Cardiac muscle cell (in vitro differentiated cells and primary cell): ENCODE results near the gene MTUS2. TPM values are rescaled to one million over a fixed set of nuclear protein-coding genes. Genes with fewer than 3 reads are reported as not detected.
A peak's percentile ranks its signal among the peaks of the same experiment; 100 is the strongest.

ENCODE experiments used
- DNase-seq, 2 donors: peaks; one replicate each; pipeline versions ENCODE4 v3.0.0 to v3.0.0-alpha.2; 2010 to 2017; ENCODE audit warnings: low read depth in 1 of 2, low spot score in 1 of 2
- H3K27ac ChIP-seq: fragments of 200-600 bp; sonication (generic); 2 replicates; pipeline ENCODE4 v1.5.1; 2016
- H3K27me3 ChIP-seq: fragments of 200-600 bp; sonication (generic); 2 replicates; pipeline ENCODE4 v1.6.0; 2016; ENCODE audit warnings: control low read depth
- H3K36me3 ChIP-seq: fragments of 200-600 bp; sonication (generic); 2 replicates; pipeline ENCODE4 v1.5.1; 2016; ENCODE audit warnings: control low read depth
- H3K4me1 ChIP-seq: fragments of 200-600 bp; sonication (generic); 2 replicates; pipeline ENCODE4 v1.8.1; 2017; ENCODE audit warnings: low read depth, mild to moderate bottlenecking, mixed run types
- H3K4me3 ChIP-seq: fragments of 200-600 bp; sonication (generic); 2 replicates; pipeline ENCODE4 v1.5.1; 2016; ENCODE audit warnings: mild to moderate bottlenecking
- H3K9me3 ChIP-seq: fragments of 200-600 bp; sonication (generic); 2 replicates; pipeline ENCODE4 v1.5.1; 2017; ENCODE audit warnings: low read depth, mild to moderate bottlenecking, control low read depth
- polyA plus RNA-seq: library from polyadenylated mRNA; unstranded; fragments of >200 nt; fragmentation: Nextera tagmentation; extraction: Ambion mirVana; gene quantifications from 2 replicates; pipeline ENCODE4 v1.2.1, GENCODE V29; 2016
- total RNA-seq: library from RNA; depleted of rRNA; stranded (reverse); fragments of >200 nt; gene quantifications from 2 replicates; pipeline ENCODE4 v1.2.3, GENCODE V29; 2016
- TF ChIP-seq, protein P1 (sequence below): IDR thresholded peaks from 2 replicates; pipeline ENCODE4 v1.5.1; 2012; ENCODE audit warnings: low read depth, mild to moderate bottlenecking, low read length

The MTUS2 gene
- total and polyA plus RNA-seq, 2 experiments from 2014 or later = 31.6 to 96.9 TPM

GRCh38 chr13:29103065-29103800 lies 283.1 kb downstream of the MTUS2 start:
- DNase-seq = no peak
- no peak overlapping the region for H3K27ac ChIP-seq
- H3K9me3 ChIP-seq = no peaks in the 10 kb centered on the region
- H3K4me1 ChIP-seq = no peaks in the 10 kb centered on the region
- H3K27me3 ChIP-seq = no peaks in the 10 kb centered on the region
- H3K4me3 ChIP-seq = no peak overlapping the region
- TF ChIP-seq, protein P1, sequence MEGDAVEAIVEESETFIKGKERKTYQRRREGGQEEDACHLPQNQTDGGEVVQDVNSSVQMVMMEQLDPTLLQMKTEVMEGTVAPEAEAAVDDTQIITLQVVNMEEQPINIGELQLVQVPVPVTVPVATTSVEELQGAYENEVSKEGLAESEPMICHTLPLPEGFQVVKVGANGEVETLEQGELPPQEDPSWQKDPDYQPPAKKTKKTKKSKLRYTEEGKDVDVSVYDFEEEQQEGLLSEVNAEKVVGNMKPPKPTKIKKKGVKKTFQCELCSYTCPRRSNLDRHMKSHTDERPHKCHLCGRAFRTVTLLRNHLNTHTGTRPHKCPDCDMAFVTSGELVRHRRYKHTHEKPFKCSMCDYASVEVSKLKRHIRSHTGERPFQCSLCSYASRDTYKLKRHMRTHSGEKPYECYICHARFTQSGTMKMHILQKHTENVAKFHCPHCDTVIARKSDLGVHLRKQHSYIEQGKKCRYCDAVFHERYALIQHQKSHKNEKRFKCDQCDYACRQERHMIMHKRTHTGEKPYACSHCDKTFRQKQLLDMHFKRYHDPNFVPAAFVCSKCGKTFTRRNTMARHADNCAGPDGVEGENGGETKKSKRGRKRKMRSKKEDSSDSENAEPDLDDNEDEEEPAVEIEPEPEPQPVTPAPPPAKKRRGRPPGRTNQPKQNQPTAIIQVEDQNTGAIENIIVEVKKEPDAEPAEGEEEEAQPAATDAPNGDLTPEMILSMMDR = no peak
- H3K36me3 ChIP-seq = no peaks in the 10 kb centered on the region

- TF ChIP-seq, protein P1 = no peak
Measured at GRCh38 chr13:29104461-29104860, 284.3 kb downstream of the MTUS2 start.

DNA sequence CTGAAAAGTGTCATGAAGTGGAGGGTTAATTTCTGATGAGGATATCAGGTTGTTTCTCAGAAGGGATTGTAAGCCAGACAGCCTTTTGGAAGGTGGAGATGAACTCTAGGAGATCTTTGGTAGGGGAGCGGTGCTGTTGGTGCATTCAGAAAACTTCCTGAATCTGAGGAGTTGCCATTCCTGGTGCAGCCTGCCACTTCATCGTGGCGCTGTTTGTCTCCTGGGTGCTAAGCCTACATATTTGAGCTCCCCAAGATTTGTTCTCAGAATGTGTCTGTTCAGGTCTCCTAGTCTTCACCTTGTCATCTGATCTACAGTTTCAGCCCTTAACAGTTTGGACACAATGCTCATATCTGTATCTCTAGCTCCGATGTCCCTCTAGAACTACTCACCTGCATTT lies 285.6 kb downstream of the MTUS2 start:
- H3K4me3 ChIP-seq = no peak overlapping the region
- no peaks in the 10 kb centered on the region for H3K4me1 ChIP-seq
- DNase-seq = peak in 1 of 2 donors; percentile 23
- H3K27me3 ChIP-seq = no peaks in the 10 kb centered on the region
- TF ChIP-seq, protein P1 = no peak
- H3K27ac ChIP-seq = no peak overlapping the region
- H3K36me3 ChIP-seq = no peaks in the 10 kb centered on the region
- H3K9me3 ChIP-seq = no peaks in the 10 kb centered on the region

More at GRCh38 chr13:29104461-29104860, 284.3 kb downstream of the MTUS2 start:
- DNase-seq = no peak
- Histone ChIP-seq H3K36me3 (no peaks in the 10 kb centered on the region), H3K9me3 (no peaks in the 10 kb centered on the region), H3K4me3 (no peak overlapping the region), H3K4me1 (no peaks in the 10 kb centered on the region), H3K27me3 (no peaks in the 10 kb centered on the region), H3K27ac (no peak overlapping the region)

GRCh38 chr13:29106651-29107050 lies 286.5 kb downstream of the MTUS2 start:
- Histone ChIP-seq H3K27me3 (no peaks in the 10 kb centered on the region), H3K27ac (no peak overlapping the region), H3K4me1 (no peaks in the 10 kb centered on the region), H3K9me3 (no peaks in the 10 kb centered on the region), H3K4me3 (no peak overlapping the region), H3K36me3 (no peaks in the 10 kb centered on the region)
- TF ChIP-seq, protein P1 = no peak
- DNase-seq = no peak

GRCh38 chr13:29108068-29108786 lies 288.1 kb downstream of the MTUS2 start:
- Histone ChIP-seq H3K36me3 (no peaks in the 10 kb centered on the region), H3K9me3 (no peaks in the 10 kb centered on the region), H3K4me3 (no peak overlapping the region), H3K4me1 (no peaks in the 10 kb centered on the region), H3K27me3 (no peaks in the 10 kb centered on the region), H3K27ac (no peak overlapping the region)
- TF ChIP-seq, protein P1 = no peak
- no peak for DNase-seq
